HEK293 (cell line): ENCODE data around the gene TTLL13.

Source experiments
- CTCF ChIP-seq: fragments of 450-650 bp; formaldehyde crosslinking; IDR thresholded peaks from 2 replicates; pipeline ENCODE4 v1.5.1; 2016; ENCODE audit warnings: missing biosample characterization, missing genetic modification characterization
- INSM2 ChIP-seq: fragments of 450-650 bp; formaldehyde crosslinking; IDR thresholded peaks from 2 replicates; pipeline ENCODE4 v1.5.1; 2016; ENCODE audit warnings: missing biosample characterization, missing genetic modification characterization
- REPIN1 ChIP-seq: fragments of 450-650 bp; formaldehyde crosslinking; IDR thresholded peaks from 2 replicates; pipeline ENCODE4 v1.5.1; 2017; ENCODE audit warnings: missing biosample characterization, missing genetic modification characterization, low read depth
- REST ChIP-seq: fragments of 450-650 bp; formaldehyde crosslinking; IDR thresholded peaks from 2 replicates; pipeline ENCODE4 v1.5.1; 2016; ENCODE audit warnings: missing biosample characterization, missing genetic modification characterization
- ZBTB20 ChIP-seq: fragments of 450-650 bp; formaldehyde crosslinking; IDR thresholded peaks from 2 replicates; pipeline ENCODE4 v1.5.1; 2016; ENCODE audit warnings: missing biosample characterization, missing genetic modification characterization
- ZBTB44 ChIP-seq: fragments of 450-650 bp; IDR thresholded peaks from 2 replicates; pipeline ENCODE4 v1.5.1; 2018; ENCODE audit warnings: missing biosample characterization, mild to moderate bottlenecking, missing genetic modification characterization
- ZBTB49 ChIP-seq: fragments of 450-650 bp; formaldehyde crosslinking; IDR thresholded peaks from 2 replicates; pipeline ENCODE4 v1.5.1; 2016; ENCODE audit warnings: missing biosample characterization, missing genetic modification characterization, low read depth
- ZNF274 ChIP-seq, 2 experiments: fragments of 200-500 bp in 1 of 2; fragments of 450-650 bp in 1 of 2; sonication (Bioruptor generic) in 1 of 2; formaldehyde crosslinking in 1 of 2; IDR thresholded peaks; 2 replicates each; pipeline versions ENCODE4 v1.5.1 to v1.6.1; 2014 to 2016; ENCODE audit warnings: borderline replicate concordance in 1 of 2, inconsistent platforms in 1 of 2, low read length in 1 of 2, missing biosample characterization in 1 of 2, missing genetic modification characterization in 1 of 2
- ZNF426 ChIP-seq: fragments of 450-650 bp; formaldehyde crosslinking; IDR thresholded peaks from 2 replicates; pipeline ENCODE4 v1.5.1; 2017; ENCODE audit warnings: missing biosample characterization, missing genetic modification characterization, mild to moderate bottlenecking, inconsistent platforms, moderate library complexity
- ZNF670 ChIP-seq: fragments of 450-650 bp; formaldehyde crosslinking; IDR thresholded peaks from 2 replicates; pipeline ENCODE4 v1.5.1; 2016; ENCODE audit warnings: missing biosample characterization, missing genetic modification characterization, low read depth
- ZNF785 ChIP-seq: fragments of 450-650 bp; formaldehyde crosslinking; IDR thresholded peaks from 2 replicates; pipeline ENCODE4 v1.5.1; 2016; ENCODE audit warnings: missing biosample characterization, missing genetic modification characterization
- TF ChIP-seq, protein P1 (sequence below): fragments of 450-650 bp; formaldehyde crosslinking; IDR thresholded peaks from 2 replicates; pipeline ENCODE4 v1.5.1; 2016; ENCODE audit warnings: missing biosample characterization, missing genetic modification characterization
- TF ChIP-seq, protein P2 (sequence below): fragments of 450-650 bp; formaldehyde crosslinking; IDR thresholded peaks from 2 replicates; pipeline ENCODE4 v1.5.1; 2017; ENCODE audit warnings: missing biosample characterization, mild to moderate bottlenecking, missing genetic modification characterization, moderate library complexity

DNA sequence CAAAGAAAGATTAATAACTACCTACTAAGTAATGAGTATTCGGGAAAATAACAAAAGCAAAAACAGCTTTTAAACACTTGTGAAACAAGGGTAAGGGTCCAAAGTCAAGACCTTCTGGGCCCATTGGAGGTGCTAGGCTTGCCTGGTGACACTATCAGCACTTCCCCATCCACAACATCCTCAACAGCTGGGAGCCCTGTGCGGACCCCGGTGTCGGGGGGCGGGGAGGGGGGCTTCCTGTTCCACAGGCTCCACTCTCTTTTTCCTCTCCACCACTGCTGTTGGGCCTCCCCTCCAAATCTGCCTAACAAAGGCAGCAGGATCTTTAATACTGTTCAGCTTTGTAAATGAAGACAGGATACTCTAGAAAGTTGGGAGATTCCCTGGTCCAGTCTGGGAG is 37.7 kb downstream of the TTLL13 start:
- no peak for TF ChIP-seq ZNF426
- no peak for TF ChIP-seq ZNF670
- TF ChIP-seq REST (tag by site-specific recombination) = no peak
- TF ChIP-seq ZNF274 (IDR thresholded peaks at IDR 0.05; ENCODE audit: low read length) = no peak
- no peak for TF ChIP-seq ZNF274 (tag by site-specific recombination; IDR thresholded peaks at IDR 0.05; ENCODE audit: borderline replicate concordance)
- TF ChIP-seq INSM2 (tag by site-specific recombination) = no peak
- TF ChIP-seq, protein P1, sequence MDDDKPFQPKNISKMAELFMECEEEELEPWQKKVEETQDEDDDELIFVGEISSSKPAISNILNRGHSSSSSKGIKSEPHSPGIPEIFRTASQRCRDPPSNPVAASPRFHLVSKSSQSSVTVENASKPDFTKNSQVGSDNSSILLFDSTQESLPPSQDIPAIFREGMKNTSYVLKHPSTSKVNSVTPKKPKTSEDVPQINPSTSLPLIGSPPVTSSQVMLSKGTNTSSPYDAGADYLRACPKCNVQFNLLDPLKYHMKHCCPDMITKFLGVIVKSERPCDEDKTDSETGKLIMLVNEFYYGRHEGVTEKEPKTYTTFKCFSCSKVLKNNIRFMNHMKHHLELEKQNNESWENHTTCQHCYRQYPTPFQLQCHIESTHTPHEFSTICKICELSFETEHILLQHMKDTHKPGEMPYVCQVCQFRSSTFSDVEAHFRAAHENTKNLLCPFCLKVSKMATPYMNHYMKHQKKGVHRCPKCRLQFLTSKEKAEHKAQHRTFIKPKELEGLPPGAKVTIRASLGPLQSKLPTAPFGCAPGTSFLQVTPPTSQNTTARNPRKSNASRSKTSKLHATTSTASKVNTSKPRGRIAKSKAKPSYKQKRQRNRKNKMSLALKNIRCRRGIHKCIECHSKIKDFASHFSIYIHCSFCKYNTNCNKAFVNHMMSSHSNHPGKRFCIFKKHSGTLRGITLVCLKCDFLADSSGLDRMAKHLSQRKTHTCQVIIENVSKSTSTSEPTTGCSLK = no peak
- TF ChIP-seq CTCF (tag by site-specific recombination) = no peak
- no peak for TF ChIP-seq REPIN1 (tag by site-specific recombination)
- TF ChIP-seq ZBTB49 (tag by site-specific recombination) = no peak
- no peak for TF ChIP-seq ZBTB44 (tag by site-specific recombination)
- no peak for TF ChIP-seq ZBTB20
- no peak for TF ChIP-seq ZNF785
- TF ChIP-seq, protein P2, sequence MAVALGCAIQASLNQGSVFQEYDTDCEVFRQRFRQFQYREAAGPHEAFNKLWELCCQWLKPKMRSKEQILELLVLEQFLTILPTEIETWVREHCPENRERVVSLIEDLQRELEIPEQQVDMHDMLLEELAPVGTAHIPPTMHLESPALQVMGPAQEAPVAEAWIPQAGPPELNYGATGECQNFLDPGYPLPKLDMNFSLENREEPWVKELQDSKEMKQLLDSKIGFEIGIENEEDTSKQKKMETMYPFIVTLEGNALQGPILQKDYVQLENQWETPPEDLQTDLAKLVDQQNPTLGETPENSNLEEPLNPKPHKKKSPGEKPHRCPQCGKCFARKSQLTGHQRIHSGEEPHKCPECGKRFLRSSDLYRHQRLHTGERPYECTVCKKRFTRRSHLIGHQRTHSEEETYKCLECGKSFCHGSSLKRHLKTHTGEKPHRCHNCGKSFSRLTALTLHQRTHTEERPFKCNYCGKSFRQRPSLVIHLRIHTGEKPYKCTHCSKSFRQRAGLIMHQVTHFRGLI (tag by site-specific recombination) = no peak
